GM18868 (cell line): ENCODE measurements around the gene LBHD2.

ENCODE experiments used
- ATAC-seq: cut with Tn5 transposase; IDR thresholded peaks from one replicate; pipeline ENCODE4 v1.9.1; 2021; ENCODE audit warnings: mild to moderate bottlenecking, moderate library complexity; ENCODE audit not compliant: unreplicated experiment

LBHD2 gene

DNA sequence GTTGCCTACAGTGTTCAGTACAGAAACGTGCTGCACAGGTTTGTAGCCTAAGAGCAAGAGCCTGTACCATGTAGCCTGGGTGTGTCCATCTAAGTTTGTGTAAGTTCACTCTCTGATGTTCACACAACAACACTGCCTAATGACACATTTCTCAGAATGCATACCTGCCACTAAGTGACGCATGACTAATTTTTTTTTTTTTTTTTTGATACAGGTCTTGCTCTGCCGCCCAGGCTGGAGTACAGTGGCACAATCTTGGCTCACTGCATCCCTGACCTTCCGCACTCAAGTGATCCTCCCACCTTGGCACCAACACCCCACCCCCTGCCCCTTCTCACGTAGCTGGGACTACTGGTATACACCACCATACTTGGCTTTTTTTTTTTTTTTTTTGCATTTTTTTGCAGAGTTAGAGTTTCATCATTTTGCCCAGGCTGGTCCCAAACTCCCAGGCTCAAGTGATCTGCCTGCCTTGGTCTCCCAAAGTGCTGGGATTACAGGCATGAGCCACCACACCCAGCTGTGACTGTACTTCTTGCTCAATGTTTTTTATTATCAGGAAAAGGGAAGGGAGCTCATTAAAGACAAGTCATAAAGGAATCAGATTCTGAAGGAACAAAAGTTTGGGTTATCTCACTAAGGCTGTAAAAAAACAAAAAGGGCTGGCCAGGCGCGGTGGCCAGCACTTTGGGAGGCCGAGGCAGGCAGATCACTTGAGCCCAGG lies 16.6 kb upstream of the LBHD2 start:
- ATAC-seq = no peak

- ATAC-seq = no peak
These were observed 15.5 kb upstream of the LBHD2 start for GRCh38 chr14:103068351-103069073.

DNA sequence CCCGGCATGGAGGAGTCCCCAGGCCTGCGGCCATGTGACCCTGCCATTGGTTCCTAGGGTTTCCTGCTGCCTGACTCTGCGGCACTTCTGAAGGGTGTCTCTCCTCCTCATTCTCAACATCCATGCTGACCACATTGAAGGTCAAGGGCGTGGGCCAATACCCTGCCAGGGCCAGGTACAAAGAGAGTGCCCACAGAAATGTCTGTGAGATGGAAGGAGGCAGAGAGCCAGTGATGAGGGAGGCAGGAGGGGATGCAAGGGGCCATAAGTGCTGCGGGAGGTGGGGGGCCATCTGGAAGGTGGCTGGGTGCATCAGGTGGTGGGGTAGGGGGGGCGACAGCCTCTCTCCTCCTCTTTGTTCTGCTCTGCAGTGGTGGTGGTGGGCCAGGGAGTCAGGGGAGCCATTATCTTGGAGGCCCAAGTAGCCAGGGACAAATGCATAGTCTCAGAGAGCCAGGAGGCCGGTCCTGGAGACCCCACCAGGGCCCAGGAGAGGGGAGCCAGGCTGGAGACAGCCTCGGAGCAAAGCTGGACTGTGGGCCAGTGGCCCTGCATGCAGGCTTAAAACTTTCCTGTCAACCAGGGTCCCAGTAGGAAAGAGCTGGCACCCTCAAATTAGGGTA lies 13.6 kb upstream of the LBHD2 start:
- no peak for ATAC-seq

GRCh38 chr14:103070971-103071542 lies 13.0 kb upstream of the LBHD2 start:
- ATAC-seq = no peak

GRCh38 chr14:103071544-103072251 lies 12.3 kb upstream of the LBHD2 start:
- no peak for ATAC-seq

DNA sequence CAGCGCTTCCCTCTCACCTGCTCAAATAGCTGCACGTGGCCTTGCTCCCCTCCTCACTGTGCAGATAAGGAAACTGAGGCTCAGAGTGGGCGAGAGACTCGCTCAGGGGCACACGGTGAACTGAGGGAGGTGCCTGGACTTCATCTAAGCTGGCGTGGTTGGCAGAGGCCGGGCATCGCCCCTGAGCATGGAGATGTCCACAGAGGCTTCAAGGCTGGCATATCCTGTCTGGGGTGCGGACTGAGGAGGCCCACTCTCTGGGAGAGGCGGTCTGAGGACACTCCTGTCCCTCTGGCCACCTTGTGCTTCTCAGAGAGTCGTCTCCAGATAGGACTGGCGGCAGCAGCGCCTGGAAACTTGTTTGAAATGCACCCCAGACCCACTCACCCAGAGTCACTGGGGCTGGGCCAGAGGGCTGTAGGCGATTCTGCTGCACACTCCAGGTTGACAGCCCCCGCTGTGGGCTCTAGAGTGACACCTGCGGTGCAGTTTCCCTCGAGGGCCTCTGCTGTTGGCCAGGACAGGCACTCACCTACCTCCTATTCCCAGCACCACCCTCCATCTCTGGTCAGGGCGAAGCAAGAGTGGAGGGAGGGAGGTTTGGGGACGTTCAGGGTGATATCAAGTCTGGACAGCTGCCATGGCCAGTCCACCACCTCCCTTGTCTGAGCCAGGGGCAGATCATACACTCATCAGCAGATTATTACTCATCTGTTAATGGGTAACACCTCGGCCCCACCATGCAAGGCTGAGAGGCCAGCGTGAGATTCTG lies 11.2 kb upstream of the LBHD2 start:
- ATAC-seq = no peak

DNA sequence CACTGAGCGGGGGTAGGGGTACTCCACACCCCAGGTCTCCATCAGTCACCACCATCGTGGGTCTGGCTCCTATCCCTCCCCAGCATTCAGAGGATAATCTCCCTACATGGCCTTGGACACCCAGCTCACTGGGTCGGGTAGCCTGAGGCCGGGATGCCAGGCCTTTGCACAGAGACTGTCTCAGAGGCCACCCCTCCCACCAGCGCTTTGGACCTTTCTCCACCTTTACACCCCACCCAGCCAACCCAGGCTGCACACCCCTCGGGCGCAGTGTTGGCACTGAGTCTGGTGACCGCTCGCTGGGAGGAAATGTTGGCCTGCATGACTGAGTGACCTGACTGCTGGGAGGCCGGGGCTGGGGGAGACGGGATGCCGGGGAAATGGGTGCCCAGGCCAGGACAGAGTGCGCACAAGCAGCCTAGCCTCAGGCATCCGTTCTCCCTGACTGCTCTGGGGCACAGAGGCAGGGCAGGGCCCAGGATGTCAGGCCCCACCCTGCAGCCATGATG lies 10.6 kb upstream of the LBHD2 start:
- no peak for ATAC-seq

- no peak for ATAC-seq
These were observed 9.9 kb upstream of the LBHD2 start for GRCh38 chr14:103073876-103074728.

GRCh38 chr14:103074729-103075367 lies 9.2 kb upstream of the LBHD2 start:
- no peak for ATAC-seq

- ATAC-seq = peak; percentile 53
These were observed 5.6 kb upstream of the LBHD2 start for GRCh38 chr14:103078420-103078749.

GRCh38 chr14:103078860-103079587 lies 5.0 kb upstream of the LBHD2 start:
- ATAC-seq = no peak

GRCh38 chr14:103081951-103082350 lies 2.1 kb upstream of the LBHD2 start:
- no peak for ATAC-seq

DNA sequence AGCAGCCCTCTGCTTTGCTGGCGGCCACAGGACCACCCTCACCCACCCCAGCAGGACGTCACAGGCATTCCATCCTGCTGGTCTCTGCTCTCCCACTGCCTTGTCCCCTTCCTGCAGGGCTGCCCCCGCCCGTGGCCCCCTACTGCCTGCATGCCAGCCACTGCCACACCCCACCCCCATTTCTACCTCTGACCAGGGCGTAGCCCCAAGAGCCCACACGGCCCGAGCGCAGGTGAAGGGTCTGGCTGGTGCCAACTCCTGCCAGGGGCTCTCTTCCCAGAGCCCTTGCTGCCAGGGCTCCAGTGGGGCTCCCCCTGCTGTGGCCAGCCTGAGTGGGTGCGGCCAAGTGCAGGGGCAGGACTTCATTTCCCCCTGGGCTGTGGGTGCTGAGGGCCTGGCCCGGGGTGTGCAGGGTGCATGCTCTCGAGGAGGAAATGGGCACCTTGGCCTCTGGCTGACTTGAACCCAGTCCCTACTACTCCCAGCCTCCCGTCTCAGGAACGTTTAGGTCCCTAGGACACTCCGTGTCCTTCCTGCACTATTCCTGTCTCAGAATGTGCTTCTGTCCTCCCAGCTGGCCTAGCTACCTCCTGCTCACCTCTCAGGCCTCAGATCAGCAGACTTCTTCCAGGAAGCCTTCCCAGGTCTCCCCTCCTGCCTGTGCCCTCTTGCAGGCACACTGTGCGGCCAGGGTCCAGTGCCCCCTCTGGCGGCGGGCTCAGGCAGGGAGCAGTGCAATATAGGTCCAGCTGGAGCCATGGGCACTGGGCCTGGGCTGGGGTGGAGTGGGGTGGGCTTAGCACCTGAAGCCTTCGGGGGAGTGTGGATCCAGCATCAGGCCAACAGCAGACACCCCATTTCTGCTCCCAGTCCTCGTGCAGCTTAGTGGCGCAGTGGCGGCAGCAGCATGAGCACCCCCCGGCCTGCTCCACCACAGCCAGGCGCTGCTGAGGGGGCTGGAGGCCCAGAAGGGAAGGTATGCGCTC lies 1.4 kb downstream of the LBHD2 start:
- no peak for ATAC-seq

DNA sequence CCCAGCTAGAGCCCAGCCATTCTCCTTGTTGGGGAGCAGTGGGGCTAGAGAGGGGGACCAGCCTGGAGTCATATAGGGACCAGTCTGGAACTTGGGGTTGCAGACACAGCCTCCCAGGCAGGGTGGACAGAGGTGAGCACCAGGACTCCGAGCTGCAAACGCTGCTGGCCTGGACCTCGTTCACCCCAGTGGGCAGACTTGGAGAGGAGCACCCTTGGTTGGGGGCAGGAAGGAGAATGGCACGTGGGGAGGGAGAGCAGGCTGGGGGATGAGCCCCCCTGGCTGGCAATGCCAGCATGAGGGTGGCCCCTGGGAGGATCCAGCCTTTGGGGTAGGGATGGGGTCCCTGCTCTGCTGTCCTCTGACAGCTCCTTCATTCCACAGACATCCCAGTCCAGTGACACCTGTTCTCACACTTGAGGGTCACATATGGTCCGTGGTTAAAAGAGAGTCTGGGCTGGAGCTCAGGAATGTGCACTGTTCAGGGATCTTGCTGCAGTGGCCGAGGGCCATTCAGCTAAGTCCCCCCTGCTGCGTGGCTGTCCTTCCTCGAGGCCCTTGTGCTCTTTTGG lies 2.8 kb downstream of the LBHD2 start:
- no peak for ATAC-seq

- no peak for ATAC-seq
These were observed 3.4 kb downstream of the LBHD2 start for GRCh38 chr14:103087343-103087835.

DNA sequence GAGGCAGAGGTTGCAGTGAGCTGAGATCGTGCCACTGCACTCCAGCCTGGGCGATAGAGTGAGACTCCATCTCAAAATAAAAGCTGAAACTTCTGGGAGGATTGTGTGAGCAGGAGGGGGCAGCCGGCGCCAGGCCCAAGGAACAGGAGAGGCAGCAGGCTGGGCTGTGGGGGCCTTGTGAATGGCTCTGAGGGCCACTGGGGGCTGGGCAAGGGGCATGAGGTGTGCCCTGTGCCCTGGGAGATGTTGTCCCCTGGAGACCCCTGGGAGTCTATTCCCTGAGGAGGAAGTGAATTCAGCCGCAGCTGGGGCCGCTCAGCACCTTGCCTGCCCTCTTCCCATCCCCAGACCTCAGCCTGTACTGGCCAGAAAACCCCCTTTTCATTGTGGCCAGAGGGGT lies 4.9 kb downstream of the LBHD2 start:
- ATAC-seq = no peak
